HUES48 (cell line): ENCODE measurements around the gene PEG3.

Experiments used
- H3K27ac ChIP-seq: one replicate; pipeline ENCODE4 v1.7.0; 2013; ENCODE audit warnings: low read depth, low read length, inconsistent platforms
- H3K27me3 ChIP-seq: 2 replicates; pipeline ENCODE4 v1.6.1; 2013; ENCODE audit warnings: mild to moderate bottlenecking, low read length; ENCODE audit not compliant: control insufficient read depth, insufficient read depth
- H3K36me3 ChIP-seq: 2 replicates; pipeline ENCODE4 v1.6.1; 2013; ENCODE audit warnings: low read length; ENCODE audit not compliant: control insufficient read depth, insufficient read depth
- H3K4me1 ChIP-seq: 2 replicates; pipeline ENCODE4 v1.6.1; 2013; ENCODE audit warnings: mild to moderate bottlenecking, low read length; ENCODE audit not compliant: control insufficient read depth, insufficient read depth
- H3K4me3 ChIP-seq: 2 replicates; pipeline ENCODE4 v1.5.1; 2013; ENCODE audit warnings: mild to moderate bottlenecking, low read depth, low read length
- H3K9ac ChIP-seq: 2 replicates; pipeline ENCODE4 v1.6.1; 2013; ENCODE audit warnings: mild to moderate bottlenecking, low read depth, low read length, moderate library complexity
- H3K9me3 ChIP-seq: 2 replicates; pipeline ENCODE4 v1.6.1; 2013; ENCODE audit warnings: low read length; ENCODE audit not compliant: control insufficient read depth, insufficient read depth

Gene PEG3

GRCh38 chr19:56827708-56828107 lies 12.8 kb downstream of the PEG3 start:
- Histone ChIP-seq H3K36me3 (no peaks in the 10 kb centered on the region), H3K27ac (no peak overlapping the region), H3K9me3 (peaks cover 97% of the 10 kb centered on the region), H3K4me1 (no peaks in the 10 kb centered on the region), H3K9ac (no peak overlapping the region), H3K27me3 (no peaks in the 10 kb centered on the region), H3K4me3 (no peak overlapping the region; the same call in 1 of the 2 replicates)

DNA sequence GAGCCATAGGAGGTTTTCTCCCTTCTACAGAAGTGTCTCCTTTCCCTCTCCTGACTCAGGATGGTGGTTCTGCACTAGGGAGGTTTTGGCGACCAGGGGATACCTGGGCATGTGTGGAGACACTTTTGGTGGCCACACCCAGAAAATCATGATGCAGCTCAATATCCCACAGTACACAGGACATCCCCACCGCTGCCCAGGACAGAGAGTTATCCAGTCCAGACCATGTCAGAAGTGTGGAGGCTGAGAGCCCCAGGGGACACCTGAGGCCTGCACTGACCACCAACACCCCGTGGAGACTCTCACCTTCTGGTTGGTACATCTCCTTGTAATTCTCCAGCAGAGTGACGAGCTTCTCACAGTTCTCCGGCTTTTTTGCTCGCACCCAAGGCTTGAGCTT lies 16.6 kb downstream of the PEG3 start:
- Histone ChIP-seq H3K27me3 (no peaks in the 10 kb centered on the region), H3K36me3 (no peaks in the 10 kb centered on the region), H3K9me3 (peaks cover 98% of the 10 kb centered on the region), H3K27ac (no peak overlapping the region), H3K4me1 (no peaks in the 10 kb centered on the region), H3K4me3 (no peak overlapping the region), H3K9ac (no peak overlapping the region)

GRCh38 chr19:56823417-56823816 lies 17.1 kb downstream of the PEG3 start:
- Histone ChIP-seq H3K9me3 (peaks cover 99% of the 10 kb centered on the region), H3K4me3 (no peak overlapping the region), H3K4me1 (no peaks in the 10 kb centered on the region), H3K27me3 (no peaks in the 10 kb centered on the region), H3K9ac (no peak overlapping the region), H3K27ac (no peak overlapping the region), H3K36me3 (no peaks in the 10 kb centered on the region)

DNA sequence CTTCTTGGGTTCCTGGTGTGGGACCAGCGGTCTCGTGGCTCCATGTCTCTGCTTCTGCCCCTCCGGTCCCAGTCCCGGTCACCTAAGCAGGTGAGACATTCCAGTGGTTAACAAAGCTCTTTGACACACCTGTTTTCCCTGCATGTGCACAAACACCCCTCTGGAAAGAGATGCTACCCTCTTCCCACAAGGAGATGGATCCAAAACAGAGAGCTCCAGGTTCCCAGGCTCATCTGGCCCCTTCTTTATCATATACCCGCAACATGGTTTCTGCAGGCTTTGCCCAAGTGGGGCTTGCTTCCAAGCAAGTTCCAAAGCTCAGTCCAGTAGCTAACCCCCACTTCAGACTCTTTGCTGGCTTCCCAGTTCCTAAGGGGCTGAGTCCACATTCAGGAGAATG lies 17.8 kb downstream of the PEG3 start:
- H3K27me3 ChIP-seq, result no peaks in the 10 kb centered on the region
- H3K27ac ChIP-seq, result no peak overlapping the region
- peaks cover 99% of the 10 kb centered on the region for H3K9me3 ChIP-seq
- H3K4me3 ChIP-seq, result no peak overlapping the region
- H3K9ac ChIP-seq, result no peak overlapping the region
- no peaks in the 10 kb centered on the region for H3K4me1 ChIP-seq
- no peaks in the 10 kb centered on the region for H3K36me3 ChIP-seq

DNA sequence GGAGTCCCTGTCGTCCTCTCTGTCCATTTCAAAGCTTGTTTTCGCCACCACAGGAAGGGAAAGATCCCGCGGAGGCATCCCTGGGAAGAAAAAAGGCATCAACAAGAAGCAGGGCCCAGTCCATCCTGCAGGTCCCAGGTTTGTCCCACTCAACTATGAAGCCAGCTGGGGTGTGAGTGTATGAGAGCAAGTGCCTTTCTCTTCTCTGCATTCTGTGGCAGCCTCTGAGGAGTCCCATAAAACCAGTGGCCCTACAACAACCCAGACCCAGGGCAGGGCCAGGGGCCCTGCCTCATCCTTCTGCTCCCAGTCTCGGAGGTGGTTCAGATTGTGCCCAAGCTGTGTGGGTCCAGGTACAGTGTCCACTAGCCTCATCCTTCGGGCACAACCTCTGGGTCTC lies 18.9 kb downstream of the PEG3 start:
- Histone ChIP-seq H3K9me3 (peaks cover 98% of the 10 kb centered on the region), H3K9ac (no peak overlapping the region), H3K27me3 (no peaks in the 10 kb centered on the region), H3K4me3 (no peak overlapping the region), H3K4me1 (no peaks in the 10 kb centered on the region), H3K27ac (no peak overlapping the region), H3K36me3 (no peaks in the 10 kb centered on the region)

DNA sequence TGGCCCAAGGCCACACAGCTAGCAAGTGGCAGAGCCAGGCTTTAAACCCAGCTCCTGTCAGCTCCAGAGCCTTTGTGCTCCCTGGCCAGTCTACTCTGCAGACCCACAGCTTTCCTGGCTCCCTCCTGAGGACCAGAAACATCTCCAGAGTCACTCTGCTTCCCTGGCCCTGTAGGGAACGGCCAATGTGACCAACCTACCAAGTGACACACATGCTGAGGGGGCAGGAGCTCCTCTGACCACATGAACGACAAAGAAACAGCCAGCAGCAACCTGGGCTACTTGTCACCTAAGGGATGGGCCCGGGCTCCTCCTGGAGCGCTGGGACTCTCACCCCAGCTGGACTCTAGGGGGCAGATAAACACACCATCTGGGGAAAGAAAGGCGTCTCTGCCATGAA lies 19.3 kb downstream of the PEG3 start:
- H3K27ac ChIP-seq, result no peak overlapping the region
- H3K4me3 ChIP-seq, result no peak overlapping the region
- H3K36me3 ChIP-seq, result no peaks in the 10 kb centered on the region
- peaks cover 98% of the 10 kb centered on the region for H3K9me3 ChIP-seq
- H3K27me3 ChIP-seq, result no peaks in the 10 kb centered on the region
- no peaks in the 10 kb centered on the region for H3K4me1 ChIP-seq
- H3K9ac ChIP-seq, result no peak overlapping the region

DNA sequence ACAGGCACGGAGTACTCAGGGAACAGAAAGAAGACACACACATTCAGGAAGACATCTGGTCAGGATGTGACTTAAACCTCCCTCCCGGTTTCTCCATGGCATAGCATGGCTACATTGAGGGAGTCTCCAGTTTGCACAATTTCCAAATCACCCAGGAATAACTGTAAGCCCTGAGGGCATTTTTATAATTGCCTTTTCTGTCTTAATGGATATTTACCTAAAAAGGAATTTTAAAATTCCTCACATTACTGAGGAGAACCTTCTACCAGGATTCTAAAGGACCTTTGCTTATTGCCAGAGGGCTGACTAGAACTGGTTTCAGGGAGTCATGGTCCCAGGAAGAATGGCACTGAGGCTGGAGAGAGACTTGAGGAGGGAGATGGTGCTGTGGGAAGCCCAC lies 21.4 kb downstream of the PEG3 start:
- no peak overlapping the region for H3K27ac ChIP-seq
- H3K4me1 ChIP-seq, result no peaks in the 10 kb centered on the region
- no peaks in the 10 kb centered on the region for H3K36me3 ChIP-seq
- no peaks in the 10 kb centered on the region for H3K27me3 ChIP-seq
- H3K4me3 ChIP-seq, result no peak overlapping the region
- peaks cover 98% of the 10 kb centered on the region for H3K9me3 ChIP-seq
- no peak overlapping the region for H3K9ac ChIP-seq

GRCh38 chr19:56814656-56815055 lies 25.9 kb downstream of the PEG3 start:
- H3K9me3 ChIP-seq, result peaks cover 99% of the 10 kb centered on the region
- H3K27ac ChIP-seq, result no peak overlapping the region
- H3K4me1 ChIP-seq, result no peaks in the 10 kb centered on the region
- no peaks in the 10 kb centered on the region for H3K36me3 ChIP-seq
- no peak overlapping the region for H3K4me3 ChIP-seq
- H3K9ac ChIP-seq, result no peak overlapping the region
- H3K27me3 ChIP-seq, result no peaks in the 10 kb centered on the region

DNA sequence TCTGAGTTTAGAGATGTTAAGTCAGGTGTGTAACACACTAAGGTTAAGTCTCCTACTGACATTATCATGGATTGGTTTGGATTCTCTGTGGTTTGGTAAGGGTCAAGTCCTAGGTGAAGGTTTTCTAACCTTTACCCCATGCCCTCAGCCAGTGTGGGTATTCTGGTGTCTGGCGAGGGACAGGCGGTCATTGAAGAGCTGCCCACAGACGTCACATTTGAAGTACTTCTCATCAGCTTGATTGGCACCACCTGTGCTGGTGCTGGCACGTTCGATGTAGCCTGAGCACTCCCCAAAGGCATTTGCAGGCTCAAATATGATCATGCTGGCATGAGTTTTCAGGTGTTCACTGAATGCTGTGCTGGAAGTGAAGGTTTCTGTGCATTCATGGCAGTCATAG lies 27.0 kb downstream of the PEG3 start:
- Histone ChIP-seq H3K27me3 (no peaks in the 10 kb centered on the region), H3K27ac (no peak overlapping the region), H3K9me3 (peaks cover 99% of the 10 kb centered on the region), H3K4me1 (no peaks in the 10 kb centered on the region), H3K36me3 (no peaks in the 10 kb centered on the region), H3K9ac (no peak overlapping the region), H3K4me3 (no peak overlapping the region)

GRCh38 chr19:56811480-56811879 lies 29.0 kb downstream of the PEG3 start:
- Histone ChIP-seq H3K36me3 (no peaks in the 10 kb centered on the region), H3K4me1 (no peaks in the 10 kb centered on the region), H3K9ac (no peak overlapping the region), H3K4me3 (no peak overlapping the region), H3K27ac (no peak overlapping the region), H3K27me3 (no peaks in the 10 kb centered on the region), H3K9me3 (peaks cover 99% of the 10 kb centered on the region)

DNA sequence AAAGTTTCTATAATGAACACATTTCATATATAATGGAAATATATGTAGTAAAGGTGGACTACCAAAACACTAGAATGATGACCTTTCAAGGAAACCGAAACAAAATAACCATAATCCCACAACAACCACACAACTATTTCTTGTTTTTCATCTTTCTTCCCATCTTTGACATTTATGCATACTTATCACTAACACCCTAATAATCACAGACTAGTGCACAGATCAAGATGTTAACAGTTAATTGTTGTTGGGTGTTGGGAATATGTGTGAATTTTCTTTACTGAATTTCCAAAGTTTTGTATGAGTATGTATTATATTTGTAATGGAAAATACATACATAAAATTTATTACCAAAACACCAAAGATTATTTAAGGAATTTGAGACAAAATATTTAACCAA lies 30.3 kb downstream of the PEG3 start:
- Histone ChIP-seq H3K27ac (no peak overlapping the region), H3K36me3 (no peaks in the 10 kb centered on the region), H3K9me3 (peaks cover 100% of the 10 kb centered on the region), H3K9ac (no peak overlapping the region), H3K27me3 (no peaks in the 10 kb centered on the region), H3K4me3 (no peak overlapping the region), H3K4me1 (no peaks in the 10 kb centered on the region)
